Measurements from ENCODE around the gene ALDH5A1.
"Not testable (repeated sequence)": the region's sequence is repeated elsewhere in the genome, so short reads cannot be mapped to it uniquely, and the experiment has no call there.

ALDH5A1 gene

DNA sequence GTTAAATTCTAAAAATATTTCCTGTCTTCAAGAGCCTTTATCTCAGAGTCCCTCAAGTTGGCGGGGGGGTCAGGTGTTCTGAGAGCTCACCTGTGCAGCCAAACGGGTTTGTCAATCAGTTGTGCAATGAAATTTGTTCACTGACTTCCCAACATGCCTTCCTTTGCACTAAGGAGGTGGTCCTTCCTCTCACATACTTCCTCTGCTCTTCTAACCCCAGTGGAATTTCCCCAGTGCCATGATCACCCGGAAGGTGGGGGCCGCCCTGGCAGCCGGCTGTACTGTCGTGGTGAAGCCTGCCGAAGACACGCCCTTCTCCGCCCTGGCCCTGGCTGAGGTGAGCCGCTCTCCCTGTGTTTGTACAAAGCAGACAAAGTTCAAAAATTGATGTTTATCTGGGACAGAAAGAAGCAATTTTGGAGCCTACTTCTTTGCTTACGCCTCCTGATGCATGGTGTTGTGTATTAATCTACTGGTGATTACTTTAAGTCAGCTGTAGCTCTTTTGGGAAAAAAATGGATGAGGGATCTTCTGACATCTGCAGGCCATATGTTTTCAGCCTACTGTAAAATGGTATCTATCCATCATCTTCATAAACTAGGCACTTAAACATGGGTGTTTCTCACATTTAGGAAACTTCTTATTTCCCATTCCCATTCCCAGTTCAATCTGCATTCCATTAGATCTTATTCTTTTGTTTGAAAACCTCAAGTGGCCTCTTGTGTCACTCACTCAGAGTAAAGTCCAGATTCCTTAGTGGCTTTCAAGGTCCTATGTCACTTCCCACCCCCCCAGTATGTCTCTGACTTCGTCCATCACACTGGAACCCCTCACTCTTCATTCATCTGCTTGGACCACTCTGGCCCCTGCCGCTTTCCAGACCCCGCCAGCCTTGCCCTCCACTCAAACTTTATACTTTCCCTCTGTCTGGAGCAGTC lies 10.1 kb downstream of the ALDH5A1 start:
- DNase-seq (ENCODE audit: extremely low read depth, low read depth): no peak
- TF ChIP-seq, protein P1, sequence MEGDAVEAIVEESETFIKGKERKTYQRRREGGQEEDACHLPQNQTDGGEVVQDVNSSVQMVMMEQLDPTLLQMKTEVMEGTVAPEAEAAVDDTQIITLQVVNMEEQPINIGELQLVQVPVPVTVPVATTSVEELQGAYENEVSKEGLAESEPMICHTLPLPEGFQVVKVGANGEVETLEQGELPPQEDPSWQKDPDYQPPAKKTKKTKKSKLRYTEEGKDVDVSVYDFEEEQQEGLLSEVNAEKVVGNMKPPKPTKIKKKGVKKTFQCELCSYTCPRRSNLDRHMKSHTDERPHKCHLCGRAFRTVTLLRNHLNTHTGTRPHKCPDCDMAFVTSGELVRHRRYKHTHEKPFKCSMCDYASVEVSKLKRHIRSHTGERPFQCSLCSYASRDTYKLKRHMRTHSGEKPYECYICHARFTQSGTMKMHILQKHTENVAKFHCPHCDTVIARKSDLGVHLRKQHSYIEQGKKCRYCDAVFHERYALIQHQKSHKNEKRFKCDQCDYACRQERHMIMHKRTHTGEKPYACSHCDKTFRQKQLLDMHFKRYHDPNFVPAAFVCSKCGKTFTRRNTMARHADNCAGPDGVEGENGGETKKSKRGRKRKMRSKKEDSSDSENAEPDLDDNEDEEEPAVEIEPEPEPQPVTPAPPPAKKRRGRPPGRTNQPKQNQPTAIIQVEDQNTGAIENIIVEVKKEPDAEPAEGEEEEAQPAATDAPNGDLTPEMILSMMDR (IDR thresholded peaks at IDR 0.05; ENCODE audit: low read depth, low read length, missing control alignments): no peak
- no peak overlapping the region for H3K4me3 ChIP-seq (replicated peaks; ENCODE audit: low read depth, low read length)

DNA sequence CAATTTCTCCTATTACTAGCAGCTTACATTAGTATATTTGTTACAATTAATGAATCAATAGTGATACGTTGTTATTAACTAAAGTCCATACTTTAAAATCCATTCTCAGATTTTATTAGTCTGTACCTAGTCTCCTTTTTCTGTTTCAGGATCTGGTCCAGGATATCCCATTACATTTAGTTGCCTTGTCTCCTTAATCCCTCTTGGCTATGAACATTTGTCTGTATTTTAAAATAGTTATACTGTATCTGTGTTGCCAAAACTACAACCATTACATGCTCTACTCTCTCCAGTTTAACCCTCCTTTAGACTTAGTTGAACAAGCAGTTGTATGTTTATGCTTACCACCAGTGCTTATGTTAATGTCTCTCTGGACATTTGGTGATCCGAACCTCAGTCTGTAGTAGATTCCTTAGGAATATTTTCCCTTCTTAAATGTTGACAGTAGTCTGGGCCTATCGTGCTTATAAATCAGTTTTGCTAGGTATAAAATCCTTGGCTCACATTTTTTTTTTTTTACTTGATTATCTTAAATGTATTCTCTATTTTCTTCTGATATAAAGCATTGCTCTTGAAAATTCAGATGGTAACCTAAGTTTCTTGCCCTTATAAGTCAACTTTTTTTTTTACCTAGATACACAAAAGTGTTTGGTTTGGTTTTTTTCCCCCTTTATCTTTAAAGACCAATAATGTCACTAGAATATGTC lies 12.2 kb downstream of the ALDH5A1 start:
- no peak for DNase-seq (ENCODE audit: extremely low read depth, low read depth)
- no peak overlapping the region for H3K4me3 ChIP-seq (replicated peaks; ENCODE audit: low read depth, low read length)
- TF ChIP-seq, protein P1 (IDR thresholded peaks at IDR 0.05; ENCODE audit: low read depth, low read length, missing control alignments): no peak

DNA sequence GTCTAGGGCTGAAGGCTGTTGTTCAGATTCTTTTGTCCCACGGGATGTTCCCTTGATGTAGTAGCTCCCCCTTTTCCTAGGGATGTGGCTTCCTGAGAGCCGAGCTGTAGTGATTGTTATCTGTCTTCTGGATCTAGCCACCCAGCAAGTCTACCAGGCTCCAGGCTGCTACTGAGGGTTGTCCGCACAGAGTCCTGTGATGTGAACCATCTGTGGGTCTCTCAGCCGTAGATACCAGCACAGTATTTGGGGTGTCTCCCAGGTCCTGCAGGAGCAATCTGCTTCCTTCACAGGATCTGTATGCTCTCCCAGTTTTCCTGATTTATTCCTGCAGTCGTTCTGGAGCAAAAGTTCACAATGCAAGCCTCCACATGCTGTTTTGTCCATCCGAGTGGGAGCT lies 17.2 kb downstream of the ALDH5A1 start:
- DNase-seq (ENCODE audit: extremely low read depth, low read depth); H3K4me3 ChIP-seq (replicated peaks; ENCODE audit: low read depth, low read length): not testable (repeated sequence)

DNA sequence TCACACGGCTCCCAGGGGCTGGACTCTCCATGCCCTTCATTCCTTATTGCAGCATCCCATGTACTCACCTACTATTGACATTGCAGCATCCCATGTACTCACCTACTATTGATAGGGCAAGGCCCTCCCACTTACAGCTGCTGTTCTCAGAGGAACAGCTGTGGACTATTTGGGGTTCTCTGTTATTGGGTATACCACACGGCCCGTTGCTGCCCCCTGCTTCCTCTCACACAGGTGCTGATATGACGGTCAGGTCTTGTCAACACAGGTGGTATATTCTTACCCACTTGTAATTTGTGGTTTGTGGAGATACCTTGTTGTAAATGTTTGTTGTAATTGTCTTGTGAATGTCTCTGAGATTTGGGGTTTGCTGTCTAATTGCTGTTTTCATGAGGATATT lies 18.8 kb downstream of the ALDH5A1 start:
- H3K4me3 ChIP-seq (replicated peaks; ENCODE audit: low read depth, low read length): no peak overlapping the region
- DNase-seq (ENCODE audit: extremely low read depth, low read depth): no peak
- TF ChIP-seq, protein P1 (IDR thresholded peaks at IDR 0.05; ENCODE audit: low read depth, low read length, missing control alignments): no peak

DNA sequence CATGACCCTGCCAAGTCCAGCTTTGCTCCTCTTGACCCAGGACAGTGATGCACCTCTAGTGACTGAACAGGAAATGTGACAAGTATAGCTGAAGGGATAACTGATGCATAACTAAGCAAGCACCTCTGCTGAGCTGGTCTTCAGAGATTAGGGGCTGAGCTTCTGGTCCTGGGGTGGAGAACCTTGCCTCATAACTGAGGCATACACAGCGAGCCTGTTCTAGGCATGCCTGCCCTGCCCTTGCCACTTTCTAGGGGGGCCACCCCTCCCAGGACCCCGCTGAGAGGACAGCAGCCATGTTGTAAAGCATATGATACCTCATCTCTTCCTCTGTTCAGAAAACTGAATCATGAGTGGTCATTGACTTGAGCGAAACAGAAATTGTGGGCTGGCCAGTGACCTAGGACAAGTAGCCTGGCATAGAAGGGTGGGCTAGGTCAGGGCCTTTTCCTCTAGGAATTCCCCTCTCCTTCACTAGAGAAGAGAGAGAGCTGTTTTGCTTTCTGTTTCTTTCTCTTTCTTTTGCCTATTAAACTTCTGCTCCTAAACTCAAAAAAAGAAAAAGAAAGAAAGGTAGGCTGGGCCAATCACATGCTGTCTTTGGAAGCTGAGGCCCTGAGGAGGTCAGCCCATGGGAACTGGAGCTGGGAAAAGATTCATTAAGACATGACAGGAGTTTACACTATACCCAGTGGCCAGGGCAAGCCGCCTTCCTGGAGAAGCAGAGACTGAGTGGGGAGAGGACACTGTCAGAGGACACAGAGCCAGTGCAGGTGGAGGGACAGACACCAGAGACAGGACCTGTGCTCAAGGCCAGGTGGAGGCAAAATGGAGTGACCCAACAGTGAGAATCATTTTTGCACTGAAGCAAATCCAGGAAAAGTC lies 23.1 kb downstream of the ALDH5A1 start:
- TF ChIP-seq, protein P1 (IDR thresholded peaks at IDR 0.05; ENCODE audit: low read depth, low read length, missing control alignments): no peak
- H3K4me3 ChIP-seq (replicated peaks; ENCODE audit: low read depth, low read length): no peak overlapping the region
- no peak for DNase-seq (ENCODE audit: extremely low read depth, low read depth)

DNA sequence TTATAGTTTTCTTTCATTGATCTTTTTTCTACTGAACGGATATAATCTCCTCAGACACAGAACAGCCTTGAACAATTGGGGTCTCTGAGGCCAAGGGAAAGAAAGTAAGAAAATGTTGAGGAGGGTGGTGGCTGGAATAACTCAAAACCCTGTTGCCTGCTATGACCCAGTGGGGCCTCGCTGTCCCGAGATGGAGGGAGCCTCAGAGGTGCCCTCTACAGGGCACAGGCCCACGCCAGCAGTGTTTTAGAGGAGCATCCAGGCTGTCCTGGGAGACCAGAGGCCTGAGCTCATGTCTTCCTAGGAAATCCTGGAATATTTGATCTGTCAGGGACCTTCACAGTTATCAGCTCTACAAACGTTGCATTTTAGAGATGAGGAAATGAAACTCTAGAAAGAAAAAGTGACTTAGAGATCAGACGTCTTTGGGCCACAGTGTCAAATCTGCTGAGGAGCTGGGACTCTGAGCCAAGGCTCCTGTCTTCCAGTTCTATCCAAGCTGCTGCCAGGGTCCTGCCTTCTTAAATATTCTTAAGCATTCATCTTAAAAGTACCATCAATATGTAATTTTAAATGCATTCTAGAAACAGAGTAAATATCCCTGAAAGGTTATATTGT lies 26.3 kb downstream of the ALDH5A1 start:
- no peak for DNase-seq (ENCODE audit: extremely low read depth, low read depth)
- TF ChIP-seq, protein P1 (IDR thresholded peaks at IDR 0.05; ENCODE audit: low read depth, low read length, missing control alignments): peak; percentile 80

More for the DNA sequence above, 26.3 kb downstream of the ALDH5A1 start:
- H3K4me3 ChIP-seq (replicated peaks; ENCODE audit: low read depth, low read length): no peak overlapping the region
